ENCODE results near the gene PRRX2.
"Not testable (repeated sequence)": the region's sequence is repeated elsewhere in the genome, so short reads cannot be mapped to it uniquely, and the experiment has no call there.

Gene PRRX2

DNA sequence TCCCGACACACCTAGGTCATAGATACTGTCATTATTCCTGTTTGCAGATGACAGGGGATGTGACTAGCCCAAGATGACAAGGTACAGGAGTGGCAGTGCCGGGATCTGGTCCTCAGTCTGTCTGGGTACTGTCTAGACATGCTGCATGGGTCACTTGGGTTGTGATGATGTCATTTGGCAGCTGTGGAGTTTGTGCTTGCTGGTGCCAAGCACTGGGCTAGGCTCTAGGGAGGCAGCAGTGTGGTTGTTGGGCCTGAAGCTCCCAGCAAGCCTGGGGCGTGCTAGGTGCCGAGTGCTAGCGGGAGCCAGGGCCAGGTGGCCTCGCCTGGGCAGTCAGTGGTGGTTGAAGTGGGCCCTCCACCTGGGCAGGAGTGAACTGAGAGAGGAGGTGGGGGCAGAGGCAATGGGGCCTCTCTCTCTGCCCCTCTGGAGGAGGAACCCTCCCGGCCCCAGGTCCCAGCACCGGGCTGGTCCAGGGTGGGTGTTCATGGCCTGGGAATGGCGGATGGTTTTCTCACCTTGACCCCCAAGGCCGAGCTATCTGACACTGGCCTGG is 14.7 kb upstream of the PRRX2 start:
- no peak for DNase-seq

- DNase-seq, result no peak
These were observed 11.5 kb upstream of the PRRX2 start for GRCh38 chr9:129653823-129654553.

DNA sequence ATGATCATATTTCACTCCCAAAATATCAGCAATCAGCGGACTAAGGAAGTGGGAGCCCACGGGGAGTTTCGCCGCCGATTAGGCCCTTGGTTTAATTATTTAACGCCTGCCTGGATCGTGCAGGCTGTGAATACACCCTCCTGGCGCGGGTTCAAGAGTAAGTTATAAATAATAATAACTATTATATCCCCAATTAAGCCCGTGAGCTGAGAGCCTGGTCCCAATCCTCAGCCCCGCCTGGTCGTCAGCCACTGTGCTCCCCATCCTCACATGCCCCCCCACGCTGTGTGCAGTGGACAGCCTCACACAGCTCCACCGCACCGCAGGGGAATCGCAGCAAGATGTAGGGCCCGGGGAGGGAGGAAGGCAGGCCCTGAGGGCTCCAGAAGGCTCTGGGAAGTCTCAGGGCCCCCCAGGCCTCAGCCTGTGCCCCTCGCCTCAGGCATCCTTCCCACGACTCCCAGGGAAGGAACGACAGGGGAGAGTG is 10.8 kb upstream of the PRRX2 start:
- DNase-seq, result peak; percentile 71

DNA sequence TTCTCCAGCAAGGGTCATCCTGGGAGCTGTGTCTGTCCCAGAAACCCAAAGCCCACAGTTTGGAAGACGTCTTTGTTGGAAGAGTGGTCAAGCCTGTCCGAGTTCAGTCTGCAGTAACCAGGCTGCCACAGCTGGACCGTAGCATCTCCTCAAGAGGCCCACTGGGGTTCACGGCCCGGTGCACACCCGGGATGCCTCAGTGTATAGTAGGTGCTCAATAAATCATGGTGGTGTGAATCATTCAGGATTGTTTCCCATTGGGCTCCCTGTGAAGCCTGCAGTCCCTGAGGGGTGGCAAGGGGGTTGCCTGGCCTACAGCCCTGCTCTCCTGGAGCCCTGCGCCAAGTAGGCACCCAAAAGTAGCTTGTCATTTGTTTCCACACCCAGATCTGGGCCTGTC is 10.3 kb upstream of the PRRX2 start:
- DNase-seq, result no peak

GRCh38 chr9:129655696-129656095 is 9.8 kb upstream of the PRRX2 start:
- no peak for DNase-seq

DNA sequence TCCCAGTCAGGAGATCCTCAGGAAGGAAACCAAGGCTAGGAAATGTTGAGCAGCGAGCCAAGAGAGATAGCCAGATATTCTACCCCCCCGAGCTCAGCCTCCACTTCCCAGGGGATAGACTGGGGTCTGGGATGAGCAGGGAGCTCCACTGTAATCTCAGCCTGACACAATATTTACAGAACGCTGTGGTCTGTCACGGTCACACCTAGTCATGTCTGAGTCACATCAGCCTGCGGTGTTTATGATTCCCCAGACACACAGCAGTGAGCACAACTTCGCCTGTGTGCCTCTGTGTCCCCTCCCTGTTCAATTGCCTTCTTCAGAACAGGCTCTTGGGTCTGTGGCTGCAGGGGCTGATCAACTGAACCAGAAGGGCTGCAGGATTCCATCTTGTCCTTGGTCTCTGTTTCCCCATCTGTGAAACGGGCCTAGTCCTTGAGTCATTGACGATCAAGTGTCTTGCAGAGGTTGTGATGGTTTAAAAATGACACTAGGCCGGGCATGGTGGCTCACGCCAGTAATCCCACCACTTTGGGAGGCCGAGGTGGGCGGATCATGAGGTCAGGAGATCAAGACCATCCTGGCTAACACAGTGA is 8.6 kb upstream of the PRRX2 start:
- no peak for DNase-seq

- DNase-seq, result no peak
These were observed 4.4 kb upstream of the PRRX2 start for GRCh38 chr9:129661029-129661428.

DNA sequence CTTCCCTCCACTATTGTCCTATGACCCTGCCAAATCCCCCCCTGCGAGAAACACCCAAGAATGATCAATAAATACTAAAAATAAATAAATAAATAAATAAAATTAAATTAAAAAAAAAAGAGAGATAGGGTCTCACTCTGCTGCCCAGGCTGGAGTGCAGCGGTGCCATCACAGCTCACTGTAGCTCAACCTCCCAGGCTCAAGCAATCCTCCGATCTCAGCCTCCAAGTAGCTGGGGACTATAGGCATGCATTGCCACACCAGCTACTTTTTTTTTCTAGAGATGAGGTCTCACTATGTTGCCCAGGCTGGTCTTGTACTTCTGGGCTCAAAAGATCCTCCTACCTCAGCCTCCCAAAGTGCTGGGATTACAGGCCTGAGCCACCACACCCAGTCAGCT is 3.2 kb upstream of the PRRX2 start:
- DNase-seq, result not testable (repeated sequence)

DNA sequence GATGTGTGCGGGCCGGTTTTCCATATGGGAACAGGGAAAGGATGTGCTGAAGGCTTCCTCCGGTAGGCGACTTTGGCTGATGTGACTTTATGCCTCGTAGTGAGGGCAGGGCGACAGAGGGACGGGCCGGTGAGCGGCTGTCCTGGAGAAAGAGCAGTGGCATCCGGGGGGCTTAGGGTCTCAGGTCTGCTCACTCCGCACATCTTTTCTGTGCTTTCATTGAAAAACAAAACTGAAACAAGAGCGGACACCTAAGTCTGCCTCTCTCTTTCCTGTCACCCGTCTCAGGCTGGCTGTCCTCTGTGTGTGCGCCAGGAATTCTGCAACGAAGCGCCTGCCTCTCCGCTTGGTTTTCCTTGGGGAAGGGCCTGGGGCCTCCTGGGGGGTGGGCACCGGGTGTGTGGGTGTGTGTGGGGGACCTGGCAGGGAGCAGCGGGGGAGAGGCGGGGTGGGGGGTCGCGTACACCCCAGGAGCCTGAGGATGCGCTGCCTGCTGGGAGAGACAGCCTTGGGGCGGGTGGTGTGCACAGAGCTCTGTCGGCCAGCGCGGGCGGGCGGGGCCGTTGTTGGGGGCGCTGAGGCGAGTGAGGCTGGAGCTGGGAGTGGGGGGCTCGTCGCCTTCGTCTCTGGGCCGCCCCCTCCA is 580 bp upstream of the PRRX2 start:
- DNase-seq, result peak; percentile 47

- no peak for DNase-seq
These were observed 520 bp downstream of the PRRX2 start for GRCh38 chr9:129665814-129666520.

DNA sequence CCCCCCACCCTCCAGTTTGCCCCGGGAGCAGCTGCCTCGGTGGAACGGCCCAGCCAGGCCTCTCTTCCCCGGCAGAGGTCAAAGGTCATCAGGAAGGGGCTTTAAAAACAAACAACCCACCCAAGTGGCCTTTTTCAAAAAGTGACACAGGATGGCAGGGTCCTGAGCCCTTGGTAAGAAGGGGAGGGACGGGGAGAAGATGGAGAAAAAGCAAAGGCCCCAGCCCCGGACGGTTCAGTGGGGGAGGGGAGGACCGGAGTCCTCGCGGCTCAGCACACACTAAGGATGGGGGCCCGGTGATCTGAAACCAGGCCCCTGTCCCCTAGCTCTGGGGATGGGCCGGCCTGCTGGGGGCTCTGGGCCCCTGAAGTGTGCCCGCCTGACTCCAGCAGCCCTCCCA is 1.1 kb downstream of the PRRX2 start:
- no peak for DNase-seq

GRCh38 chr9:129667378-129667777 is 1.9 kb downstream of the PRRX2 start:
- no peak for DNase-seq

DNA sequence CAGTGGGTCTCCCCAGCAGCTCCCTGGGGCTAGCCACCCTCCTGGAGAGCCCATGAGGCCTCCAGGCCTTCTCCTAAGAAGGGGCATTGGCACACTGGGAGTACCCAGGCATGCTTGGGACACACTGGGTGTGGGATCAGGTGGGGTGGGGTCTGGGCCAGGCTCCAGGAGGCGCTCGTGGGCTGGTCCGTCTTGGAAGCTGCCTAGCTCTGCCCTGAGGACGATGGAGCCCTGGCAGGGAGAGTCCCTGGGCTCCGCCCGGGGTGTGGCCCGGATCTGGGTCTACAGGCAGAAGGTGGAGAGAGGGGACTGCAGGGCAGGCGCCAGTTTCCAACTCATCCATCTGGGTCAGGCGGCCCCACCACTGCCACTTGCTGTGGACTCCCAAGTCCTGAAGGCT is 2.4 kb downstream of the PRRX2 start:
- no peak for DNase-seq

GRCh38 chr9:129669141-129669718 is 3.8 kb downstream of the PRRX2 start:
- no peak for DNase-seq

DNA sequence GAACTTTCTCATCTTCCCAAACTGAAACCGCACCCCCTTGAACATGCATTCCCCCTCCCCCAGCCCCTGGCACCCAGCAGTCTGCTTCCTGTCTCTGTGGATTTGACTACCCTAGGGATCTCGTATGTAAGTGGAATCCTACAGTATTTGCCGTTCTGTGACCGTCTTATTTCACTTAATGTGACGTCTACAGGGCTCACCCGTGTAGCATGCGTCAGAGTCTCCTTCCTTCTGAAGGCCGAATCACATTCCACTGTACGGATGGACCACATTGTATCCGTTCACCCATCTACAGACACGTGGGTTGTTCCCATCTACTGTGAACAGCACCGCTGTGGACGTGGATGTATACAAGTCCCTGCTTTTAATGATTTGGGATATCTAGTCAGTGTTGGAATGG is 4.5 kb downstream of the PRRX2 start:
- no peak for DNase-seq

DNA sequence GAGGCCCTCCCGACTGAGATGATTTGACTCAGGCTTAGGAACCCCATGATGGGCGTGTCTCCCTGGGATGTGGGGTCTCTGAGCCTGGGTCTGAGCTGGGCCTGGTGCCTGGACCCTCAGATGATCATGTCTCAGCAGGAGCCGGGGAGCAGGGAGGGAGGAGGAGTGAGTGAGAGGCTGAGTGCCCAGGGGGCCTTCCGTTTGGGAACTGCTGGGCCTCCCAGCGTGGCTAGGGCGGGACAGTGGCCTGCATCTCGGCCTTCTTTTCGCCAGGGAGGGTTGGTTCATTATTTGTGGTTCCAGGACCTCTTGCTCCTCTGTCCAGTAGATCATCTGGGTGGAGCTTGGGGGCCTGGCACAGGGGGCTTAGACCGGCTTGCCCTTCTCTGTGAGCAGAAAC is 5.6 kb downstream of the PRRX2 start:
- DNase-seq, result no peak

DNA sequence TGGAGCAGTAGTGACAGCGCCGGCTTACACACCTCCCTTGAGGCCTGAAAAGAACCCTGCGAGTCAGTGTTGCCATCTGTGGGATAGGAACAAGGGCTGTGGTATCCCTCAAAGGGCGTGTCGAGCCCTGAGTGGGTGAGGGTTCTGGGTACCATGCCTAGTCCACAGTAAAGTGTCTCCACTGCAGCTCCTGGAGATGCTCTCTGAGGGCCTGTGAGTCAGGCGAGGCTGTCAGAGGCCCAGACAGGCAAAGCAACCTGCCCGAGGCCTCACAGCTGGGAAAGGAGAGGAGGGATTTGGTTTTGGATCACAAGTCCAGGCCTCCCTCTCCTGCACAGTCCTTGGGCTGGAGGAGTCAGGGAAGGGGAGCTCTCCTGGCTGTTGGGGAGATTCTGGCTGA is 6.1 kb downstream of the PRRX2 start:
- DNase-seq, result no peak

- no peak for DNase-seq
These were observed 7.3 kb downstream of the PRRX2 start for GRCh38 chr9:129672702-129673101.

- no peak for DNase-seq
These were observed 8.2 kb downstream of the PRRX2 start for GRCh38 chr9:129673602-129674001.

- DNase-seq, result no peak
These were observed 8.8 kb downstream of the PRRX2 start for GRCh38 chr9:129674229-129674628.

GRCh38 chr9:129675620-129676019 is 10.2 kb downstream of the PRRX2 start:
- DNase-seq, result no peak

- no peak for DNase-seq
These were observed 10.8 kb downstream of the PRRX2 start for GRCh38 chr9:129676287-129676686.

Measured in right kidney (tissue), 1 donor.